GM12874 (cell line): Measurements from ENCODE around the gene ZNF593OS.

Source experiments
- CTCF ChIP-seq: IDR thresholded peaks from 2 replicates; pipeline ENCODE4 v1.5.1; 2011; ENCODE audit warnings: low read depth, mild to moderate bottlenecking, control low read depth, low read length, moderate library complexity; ENCODE audit not compliant: insufficient read depth

The ZNF593OS gene

DNA sequence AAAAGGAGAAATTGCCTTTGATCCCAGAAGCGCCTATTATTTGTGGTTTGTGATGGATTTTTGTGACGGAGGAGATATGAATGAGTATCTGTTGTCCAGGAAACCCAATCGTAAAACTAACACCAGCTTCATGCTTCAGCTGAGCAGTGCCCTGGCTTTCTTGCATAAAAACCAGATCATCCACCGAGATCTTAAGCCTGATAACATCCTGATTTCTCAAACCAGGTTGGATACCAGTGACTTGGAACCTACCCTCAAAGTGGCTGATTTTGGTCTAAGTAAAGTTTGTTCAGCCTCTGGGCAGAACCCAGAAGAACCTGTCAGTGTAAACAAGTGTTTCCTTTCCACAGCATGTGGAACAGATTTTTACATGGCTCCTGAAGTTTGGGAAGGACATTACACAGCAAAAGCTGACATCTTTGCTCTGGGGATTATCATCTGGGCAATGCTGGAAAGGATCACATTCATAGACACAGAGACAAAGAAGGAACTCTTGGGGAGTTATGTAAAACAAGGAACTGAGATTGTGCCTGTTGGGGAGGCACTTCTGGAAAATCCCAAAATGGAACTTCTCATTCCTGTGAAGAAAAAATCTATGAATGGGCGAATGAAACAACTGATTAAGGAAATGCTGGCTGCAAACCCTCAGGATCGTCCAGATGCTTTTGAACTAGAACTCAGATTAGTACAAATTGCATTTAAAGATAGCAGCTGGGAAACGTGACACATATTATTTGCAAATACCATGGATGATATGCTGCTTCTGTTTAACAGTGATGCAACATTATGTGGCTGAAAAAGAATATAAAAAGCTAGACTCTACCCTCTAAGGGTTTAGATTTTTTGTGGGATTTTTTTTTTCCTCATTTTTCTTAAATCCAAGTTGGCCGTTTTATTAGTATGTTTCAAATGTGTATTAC is 49.5 kb downstream of the ZNF593OS start:
- no peak for TF ChIP-seq CTCF

DNA sequence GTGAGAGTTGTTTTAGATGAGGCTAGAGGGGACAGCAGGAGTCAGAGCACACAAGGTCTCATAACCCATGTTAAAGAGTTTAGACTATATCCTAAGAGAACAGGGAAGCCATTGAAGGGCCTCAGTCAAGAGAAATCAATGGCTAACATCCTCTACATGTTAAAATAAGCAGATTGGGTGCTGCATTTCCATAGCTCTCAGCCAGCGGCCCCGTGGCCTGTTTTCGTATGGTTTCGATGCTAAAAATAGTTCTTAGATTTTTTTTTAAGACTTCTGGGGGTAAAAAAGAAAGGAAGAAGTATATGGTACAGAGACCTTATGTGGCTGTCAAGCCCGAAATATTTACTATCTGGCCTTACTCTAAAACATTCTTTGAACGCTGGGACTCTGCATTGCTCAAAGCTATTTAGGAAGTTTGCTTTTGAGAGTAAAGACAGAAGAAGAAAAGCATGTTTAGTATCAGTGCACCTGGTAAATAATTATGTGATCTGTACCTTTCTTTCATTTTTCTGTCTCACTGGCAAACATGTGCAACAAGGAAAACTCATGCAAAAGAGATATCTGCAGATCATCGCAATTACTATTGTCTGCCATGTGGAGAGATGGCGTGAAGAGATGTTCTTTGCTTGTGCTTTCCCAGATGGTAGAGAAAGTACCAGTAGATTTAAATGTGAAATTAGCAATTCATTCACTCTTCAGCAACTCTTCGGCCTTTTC is 51.6 kb downstream of the ZNF593OS start:
- no peak for TF ChIP-seq CTCF
